ENCODE results near the gene SEMA6B.

- TF ChIP-seq, protein P1, sequence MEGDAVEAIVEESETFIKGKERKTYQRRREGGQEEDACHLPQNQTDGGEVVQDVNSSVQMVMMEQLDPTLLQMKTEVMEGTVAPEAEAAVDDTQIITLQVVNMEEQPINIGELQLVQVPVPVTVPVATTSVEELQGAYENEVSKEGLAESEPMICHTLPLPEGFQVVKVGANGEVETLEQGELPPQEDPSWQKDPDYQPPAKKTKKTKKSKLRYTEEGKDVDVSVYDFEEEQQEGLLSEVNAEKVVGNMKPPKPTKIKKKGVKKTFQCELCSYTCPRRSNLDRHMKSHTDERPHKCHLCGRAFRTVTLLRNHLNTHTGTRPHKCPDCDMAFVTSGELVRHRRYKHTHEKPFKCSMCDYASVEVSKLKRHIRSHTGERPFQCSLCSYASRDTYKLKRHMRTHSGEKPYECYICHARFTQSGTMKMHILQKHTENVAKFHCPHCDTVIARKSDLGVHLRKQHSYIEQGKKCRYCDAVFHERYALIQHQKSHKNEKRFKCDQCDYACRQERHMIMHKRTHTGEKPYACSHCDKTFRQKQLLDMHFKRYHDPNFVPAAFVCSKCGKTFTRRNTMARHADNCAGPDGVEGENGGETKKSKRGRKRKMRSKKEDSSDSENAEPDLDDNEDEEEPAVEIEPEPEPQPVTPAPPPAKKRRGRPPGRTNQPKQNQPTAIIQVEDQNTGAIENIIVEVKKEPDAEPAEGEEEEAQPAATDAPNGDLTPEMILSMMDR (IDR thresholded peaks at IDR 0.05): no peak
- TF ChIP-seq POLR2A (IDR thresholded peaks at IDR 0.05) (no peak), POLR2AphosphoS5 (IDR thresholded peaks at IDR 0.05) (no peak)
These were observed 58.5 kb downstream of the SEMA6B start for GRCh38 chr19:4500841-4501591.

Data from breast epithelium (tissue), 3 donors.